NT2/D1 (cell line): ENCODE results near the gene MYO9B.
A peak's percentile ranks its signal among the peaks of the same experiment; 100 is the strongest.

Experiments used
- DNase-seq: peaks from one replicate; pipeline ENCODE4 v3.0.0-alpha.2; 2011; ENCODE audit warnings: low read depth, low spot score
- H3K27me3 ChIP-seq: 2 replicates; pipeline ENCODE4 v1.6.0; 2011; ENCODE audit warnings: mild to moderate bottlenecking; ENCODE audit not compliant: insufficient read length, insufficient read depth
- H3K36me3 ChIP-seq: 2 replicates; pipeline ENCODE4 v1.6.1; 2011; ENCODE audit warnings: mild to moderate bottlenecking, low read length, mixed read lengths; ENCODE audit not compliant: insufficient read depth, insufficient read length
- H3K4me1 ChIP-seq: 2 replicates; pipeline ENCODE4 v1.5.1; 2011; ENCODE audit not compliant: insufficient read depth, insufficient read length
- H3K4me3 ChIP-seq: 2 replicates; pipeline ENCODE4 v1.5.1; 2011; ENCODE audit warnings: low read depth; ENCODE audit not compliant: insufficient read length
- H3K9ac ChIP-seq: 2 replicates; pipeline ENCODE4 v1.6.0; 2011; ENCODE audit warnings: low read depth; ENCODE audit not compliant: insufficient read length
- H3K9me3 ChIP-seq: 2 replicates; pipeline ENCODE4 v1.5.1; 2011; ENCODE audit warnings: mild to moderate bottlenecking, low read length; ENCODE audit not compliant: insufficient read depth
- SUZ12 ChIP-seq: IDR thresholded peaks from 2 replicates; pipeline ENCODE4 v1.6.1; 2011; ENCODE audit not compliant: insufficient read length, insufficient read depth; ENCODE audit errors: extremely low read depth
- YY1 ChIP-seq: IDR thresholded peaks from 2 replicates; pipeline ENCODE4 v1.6.1; 2011; ENCODE audit not compliant: insufficient read length, insufficient read depth
- ZNF274 ChIP-seq: IDR thresholded peaks from 2 replicates; pipeline ENCODE4 v1.6.1; 2011; ENCODE audit warnings: mild to moderate bottlenecking, low read depth, low read length

Gene MYO9B

DNA sequence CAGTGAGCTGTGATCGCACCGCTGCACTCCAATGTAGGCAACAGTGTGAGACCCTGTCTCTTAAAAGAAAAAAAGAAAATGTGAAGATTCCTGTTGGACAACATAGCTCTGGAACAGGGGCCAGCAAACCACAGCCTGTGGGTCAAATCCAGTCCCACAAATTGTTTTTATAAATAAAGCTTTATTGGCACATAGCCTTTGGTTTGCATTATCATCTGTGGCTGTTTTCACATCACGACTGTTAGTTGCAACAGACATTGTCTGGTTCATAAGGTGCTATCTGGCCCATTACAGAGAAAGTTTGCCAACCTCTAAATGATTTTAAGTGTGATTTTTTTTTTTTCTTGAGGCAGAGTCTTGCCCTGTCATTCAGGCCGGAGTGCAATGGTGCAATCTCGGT lies 90.1 kb downstream of the MYO9B start:
- Histone ChIP-seq H3K9ac (no peak overlapping the region), H3K36me3 (peaks cover 86% of the 10 kb centered on the region), H3K27me3 (no peaks in the 10 kb centered on the region), H3K4me3 (no peak overlapping the region), H3K9me3 (peaks cover 6% of the 10 kb centered on the region; the same call in 1 of the 2 replicates), H3K4me1 (no peaks in the 10 kb centered on the region)
- no peak for DNase-seq
- TF ChIP-seq SUZ12 (no peak), YY1 (no peak), ZNF274 (no peak)

DNA sequence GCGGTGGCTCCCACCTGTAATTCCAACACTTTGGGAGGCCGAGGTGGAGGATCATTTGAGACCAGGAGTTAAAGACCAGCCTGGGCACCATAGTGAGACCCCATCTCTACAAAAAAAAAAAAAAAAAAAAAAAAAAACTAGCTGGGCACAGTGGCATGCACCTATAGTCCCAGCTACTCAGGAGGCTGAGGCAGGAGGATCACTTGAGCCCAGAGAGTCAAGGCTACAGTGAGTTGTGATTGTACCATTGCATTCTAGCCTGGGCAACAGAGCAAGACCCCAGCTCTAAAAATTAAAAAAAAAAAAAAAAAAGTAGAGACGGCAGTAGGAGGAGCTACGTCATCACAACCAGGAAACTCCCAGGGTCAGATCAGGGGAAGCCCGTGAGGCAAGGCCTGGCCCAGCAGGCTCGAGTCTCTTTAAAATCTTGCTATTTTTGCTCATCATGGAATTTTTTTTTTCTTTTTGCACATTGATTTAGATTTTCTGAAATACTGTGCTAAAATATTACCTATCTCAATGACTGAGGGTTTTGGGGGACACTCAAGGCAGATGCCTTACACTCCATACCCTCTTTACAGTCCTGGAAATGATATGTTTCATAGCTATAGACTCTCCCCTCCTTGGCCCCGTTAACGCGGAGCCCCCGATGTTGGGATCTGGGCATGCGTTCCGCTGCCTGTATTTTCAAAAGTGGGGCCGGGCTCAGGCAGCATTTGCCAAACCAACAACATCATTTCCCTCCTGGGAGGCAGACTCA lies 95.1 kb downstream of the MYO9B start:
- no peak for DNase-seq
- Histone ChIP-seq H3K36me3 (peaks cover 89% of the 10 kb centered on the region), H3K4me3 (no peak overlapping the region), H3K9ac (no peak overlapping the region), H3K9me3 (no peaks in the 10 kb centered on the region), H3K4me1 (peaks cover 4% of the 10 kb centered on the region), H3K27me3 (no peaks in the 10 kb centered on the region)
- TF ChIP-seq ZNF274 (no peak), SUZ12 (no peak), YY1 (no peak)

DNA sequence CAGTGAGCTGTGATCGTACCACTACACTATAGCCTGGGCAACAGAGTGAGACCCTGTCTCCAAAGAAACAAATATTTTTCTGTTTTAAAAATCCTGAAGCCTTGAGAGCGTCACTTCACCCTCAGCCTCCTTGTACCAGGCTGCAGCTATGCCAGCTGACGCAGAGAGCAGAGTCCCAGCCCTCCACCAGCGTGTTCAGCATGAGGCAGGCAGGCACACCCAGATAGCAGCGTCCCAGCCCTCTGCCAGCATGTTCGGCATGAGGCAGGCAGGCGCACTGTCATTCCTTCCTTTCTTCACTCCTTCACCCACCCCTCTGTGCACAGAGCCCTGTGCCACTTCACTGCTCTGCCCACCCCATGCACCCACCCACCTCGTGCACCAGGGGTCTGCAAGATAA lies 96.3 kb downstream of the MYO9B start:
- Histone ChIP-seq H3K4me3 (no peak overlapping the region), H3K9ac (no peak overlapping the region), H3K36me3 (peaks cover 89% of the 10 kb centered on the region), H3K27me3 (no peaks in the 10 kb centered on the region), H3K9me3 (no peaks in the 10 kb centered on the region), H3K4me1 (peaks cover 4% of the 10 kb centered on the region)
- no peak for TF ChIP-seq SUZ12
- no peak for TF ChIP-seq ZNF274
- no peak for TF ChIP-seq YY1
- DNase-seq, result no peak

DNA sequence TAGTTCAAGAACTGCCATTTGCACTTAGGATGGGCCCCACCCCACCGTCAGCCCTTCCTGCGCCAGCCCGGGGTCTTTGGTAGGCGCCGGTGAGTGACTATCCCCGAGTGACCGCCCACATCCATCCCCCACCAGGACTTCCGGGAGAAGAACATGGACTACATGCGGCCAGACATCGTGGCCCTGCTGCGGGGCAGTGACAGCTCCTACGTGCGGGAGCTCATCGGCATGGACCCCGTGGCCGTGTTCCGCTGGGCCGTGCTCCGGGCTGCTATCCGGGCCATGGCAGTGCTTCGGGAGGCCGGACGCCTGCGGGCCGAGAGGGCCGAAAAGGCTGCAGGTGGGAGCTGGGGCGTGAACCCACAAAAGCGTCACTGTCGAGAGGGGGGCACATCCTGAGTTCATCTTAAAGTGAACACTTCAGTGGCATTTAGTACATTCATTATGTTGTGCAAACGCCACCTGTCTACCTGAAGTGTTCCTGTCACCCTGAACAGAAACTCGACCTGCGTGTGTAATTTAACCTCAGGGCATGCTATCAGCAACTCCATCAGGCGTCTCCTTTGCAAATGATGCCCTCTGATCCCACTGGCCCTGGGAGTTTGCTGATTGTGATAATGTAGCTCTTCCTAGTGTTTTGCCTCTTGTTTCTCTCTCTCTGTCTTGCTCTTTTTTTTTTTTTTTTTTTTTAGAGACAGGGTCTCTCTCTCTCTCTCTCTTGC lies 97.2 kb downstream of the MYO9B start:
- Histone ChIP-seq H3K4me1 (peaks cover 4% of the 10 kb centered on the region), H3K36me3 (peaks cover 89% of the 10 kb centered on the region), H3K9ac (no peak overlapping the region), H3K9me3 (no peaks in the 10 kb centered on the region), H3K4me3 (no peak overlapping the region), H3K27me3 (no peaks in the 10 kb centered on the region)
- DNase-seq, result no peak
- no peak for TF ChIP-seq SUZ12
- no peak for TF ChIP-seq ZNF274
- no peak for TF ChIP-seq YY1

DNA sequence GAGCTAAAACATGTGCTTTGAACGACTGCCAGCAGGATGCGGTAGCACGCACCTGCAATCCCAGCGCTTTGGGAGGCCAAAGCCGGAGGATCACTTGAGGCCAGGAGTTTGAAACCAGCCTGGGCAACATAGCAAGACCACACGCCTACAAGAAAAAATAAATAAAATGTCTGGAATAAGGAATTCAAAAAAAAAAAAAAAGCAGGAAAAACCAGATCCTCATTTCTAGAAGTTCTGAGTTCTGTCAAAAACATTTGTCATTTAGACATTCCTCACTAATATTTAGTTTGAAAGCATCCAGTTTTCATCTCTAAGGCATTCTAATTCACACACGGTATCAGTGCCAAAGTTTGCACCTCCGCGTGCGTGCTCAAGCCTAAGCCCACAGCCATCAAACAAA lies 102.7 kb downstream of the MYO9B start:
- Histone ChIP-seq H3K9ac (no peak overlapping the region), H3K4me3 (no peak overlapping the region), H3K27me3 (no peaks in the 10 kb centered on the region), H3K36me3 (peaks cover 71% of the 10 kb centered on the region), H3K9me3 (no peaks in the 10 kb centered on the region), H3K4me1 (peaks cover 9% of the 10 kb centered on the region)
- TF ChIP-seq ZNF274, result no peak
- no peak for TF ChIP-seq YY1
- TF ChIP-seq SUZ12, result no peak
- DNase-seq, result no peak

DNA sequence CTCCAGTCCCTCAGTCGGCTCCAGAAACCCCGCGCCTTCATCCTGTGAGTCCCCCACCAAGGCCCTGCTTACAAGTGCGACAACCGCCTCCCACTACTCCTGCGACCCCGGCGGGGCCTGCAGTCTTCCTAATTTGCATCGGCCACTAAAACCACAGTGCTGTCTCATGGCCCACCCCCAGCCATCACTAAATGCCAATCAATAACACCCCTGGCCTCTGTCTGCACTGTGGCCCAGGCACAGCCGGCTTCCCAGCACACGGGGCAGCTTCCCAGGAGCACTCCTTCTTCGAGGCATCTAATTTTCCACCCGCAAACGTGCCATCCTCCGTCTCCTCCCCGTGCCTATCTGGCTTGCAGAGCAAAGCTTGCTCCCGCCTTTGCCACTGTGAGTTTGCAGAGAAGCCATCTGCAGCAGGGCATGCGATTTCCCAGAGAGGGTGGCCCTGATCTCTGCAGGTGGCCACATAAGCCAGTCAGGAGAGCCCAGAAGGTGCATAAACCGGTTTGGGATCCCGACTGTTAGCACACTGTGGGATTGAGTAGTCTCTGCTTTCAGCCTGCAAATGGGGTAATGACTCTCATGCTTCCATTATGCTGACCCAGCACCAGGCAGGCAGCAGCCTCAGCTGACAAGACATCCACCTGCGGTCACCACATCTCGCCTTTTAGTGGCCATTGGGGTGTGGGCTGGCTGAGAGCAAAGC lies 105.6 kb downstream of the MYO9B start:
- no peak overlapping the region for H3K9ac ChIP-seq
- no peak for TF ChIP-seq ZNF274
- TF ChIP-seq SUZ12, result no peak
- no peak for TF ChIP-seq YY1
- peaks cover 8% of the 10 kb centered on the region for H3K4me1 ChIP-seq
- no peak for DNase-seq
- H3K36me3 ChIP-seq, result peaks cover 72% of the 10 kb centered on the region
- H3K4me3 ChIP-seq, result no peak overlapping the region
- H3K9me3 ChIP-seq, result no peaks in the 10 kb centered on the region
- H3K27me3 ChIP-seq, result no peaks in the 10 kb centered on the region

DNA sequence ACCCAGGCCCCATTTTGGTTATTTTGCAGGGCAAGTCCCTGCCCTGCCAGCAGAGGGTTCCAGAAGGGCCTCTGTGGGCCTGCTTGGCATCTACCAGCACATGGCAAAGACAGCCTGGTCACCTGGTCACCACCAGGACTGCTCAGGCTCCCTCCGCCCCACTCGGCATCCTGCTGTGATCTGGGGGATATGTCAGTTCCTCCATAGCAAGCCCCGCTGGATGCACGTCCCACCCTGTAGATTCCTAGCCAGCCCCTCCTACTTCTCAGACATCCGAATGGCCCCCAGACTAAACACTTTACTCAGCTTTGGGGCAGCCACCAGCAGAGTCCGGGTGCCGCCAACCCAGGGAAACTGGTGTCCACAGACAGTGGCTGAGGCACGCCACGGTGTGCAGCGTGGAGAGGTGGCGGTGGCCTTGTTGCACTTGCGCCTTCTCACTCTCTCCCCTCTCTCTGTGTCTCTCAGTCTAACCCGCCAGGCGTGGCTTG lies 107.7 kb downstream of the MYO9B start:
- TF ChIP-seq YY1 (no peak), ZNF274 (no peak), SUZ12 (no peak)
- Histone ChIP-seq H3K4me1 (peaks cover 8% of the 10 kb centered on the region), H3K9me3 (no peaks in the 10 kb centered on the region), H3K36me3 (peaks cover 70% of the 10 kb centered on the region), H3K27me3 (no peaks in the 10 kb centered on the region), H3K4me3 (no peak overlapping the region), H3K9ac (peak overlapping the region; percentile 50)
- no peak for DNase-seq
